Fibroblast of lung (primary cell): Measurements from ENCODE around the gene SLC9A3. TPM values are rescaled to one million over a fixed set of nuclear protein-coding genes. Genes with fewer than 3 reads are reported as not detected.

Experiments
- DNase-seq, 2 donors: peaks; one replicate each; pipeline versions ENCODE4 v3.0.0 to v3.0.0-alpha.2; 2010; ENCODE audit warnings: low read depth in 2 of 2
- H2AFZ ChIP-seq: 2 replicates; pipeline ENCODE4 v1.5.1; 2012; ENCODE audit warnings: low read length, control low read depth, inconsistent platforms
- H3K27ac ChIP-seq: 2 replicates; pipeline ENCODE4 v1.5.1; 2011; ENCODE audit warnings: low read length, control low read depth; ENCODE audit not compliant: insufficient read depth
- H3K27me3 ChIP-seq: 2 replicates; pipeline ENCODE4 v1.5.1; 2011; ENCODE audit warnings: mild to moderate bottlenecking, low read length; ENCODE audit not compliant: control insufficient read depth, insufficient read depth
- H3K36me3 ChIP-seq: 2 replicates; pipeline ENCODE4 v1.5.1; 2011; ENCODE audit warnings: low read length; ENCODE audit not compliant: control insufficient read depth, insufficient read depth
- H3K4me1 ChIP-seq: 2 replicates; pipeline ENCODE4 v1.5.1; 2011; ENCODE audit warnings: low read length; ENCODE audit not compliant: control insufficient read depth, insufficient read depth; ENCODE audit errors: extremely low read depth
- H3K4me2 ChIP-seq: 2 replicates; pipeline ENCODE4 v1.5.1; 2011; ENCODE audit warnings: low read length, control low read depth; ENCODE audit not compliant: insufficient read depth; ENCODE audit errors: extremely low read depth
- H3K4me3 ChIP-seq, 4 experiments: fragments of 200-600 bp in 1 of 4; sonication (generic) in 1 of 4; replicated peaks in 1 of 4; 2 replicates each; pipeline ENCODE4 v1.5.1; 2011 to 2016; ENCODE audit warnings: low read length in 4 of 4, low read depth in 3 of 4, mild to moderate bottlenecking in 3 of 4, control low read depth in 2 of 4, inconsistent platforms in 1 of 4, mixed read lengths in 1 of 4; ENCODE audit not compliant: insufficient read depth in 1 of 4; ENCODE audit errors: control extremely low read depth in 1 of 4
- H3K79me2 ChIP-seq: 2 replicates; pipeline ENCODE4 v1.5.1; 2012; ENCODE audit warnings: mild to moderate bottlenecking, low read length, inconsistent platforms; ENCODE audit not compliant: control insufficient read depth, insufficient read depth
- H3K9ac ChIP-seq: 2 replicates; pipeline ENCODE4 v1.5.1; 2011; ENCODE audit warnings: mild to moderate bottlenecking, low read length, control low read depth; ENCODE audit not compliant: insufficient read depth
- H3K9me3 ChIP-seq: 2 replicates; pipeline ENCODE4 v1.5.1; 2012; ENCODE audit warnings: low read depth, low read length; ENCODE audit not compliant: control insufficient read depth, insufficient read depth
- H4K20me1 ChIP-seq: 2 replicates; pipeline ENCODE4 v1.5.1; 2011; ENCODE audit warnings: low read length; ENCODE audit not compliant: control insufficient read depth, insufficient read depth; ENCODE audit errors: extremely low read depth
- CTCF ChIP-seq, 2 donors: IDR thresholded peaks in 1 of 2; conservative IDR thresholded peaks in 1 of 2; 1 replicate in 1 of 2; 2 replicates in 1 of 2; pipeline ENCODE4 v1.5.1; 2011 to 2012; ENCODE audit warnings: low read length in 2 of 2, control low read depth in 1 of 2, inconsistent platforms in 1 of 2, low read depth in 1 of 2, mild to moderate bottlenecking in 1 of 2
- EZH2 ChIP-seq: IDR thresholded peaks from 2 replicates; pipeline ENCODE4 v1.5.1; 2012; ENCODE audit warnings: low read length, control low read depth, mild to moderate bottlenecking; ENCODE audit errors: missing control alignments
- polyA plus RNA-seq, 2 donors: library from polyadenylated mRNA; depleted of rRNA in 1 of 2; stranded (reverse) in 1 of 2; unstranded in 1 of 2; fragments of >200 nt; gene quantifications; 2 replicates each; pipeline ENCODE4 v1.2.1, GENCODE V29; 2011 to 2012; ENCODE audit warnings: missing spikeins in 1 of 2
- total RNA-seq: library from RNA; depleted of rRNA; stranded (reverse); fragments of >200 nt; gene quantifications from 2 replicates; pipeline ENCODE4 v1.2.1, GENCODE V29; 2014

The SLC9A3 gene
- total and polyA plus RNA-seq, 2 donors (not counting 1 experiment from before 2014, with no cell fraction given) = 0.50 to 0.84 TPM

- Histone ChIP-seq H3K4me2 (peak overlapping the region; percentile 99), H3K79me2 (peaks cover 31% of the 10 kb centered on the region), H3K27ac (no peak overlapping the region), H4K20me1 (no peaks in the 10 kb centered on the region), H3K27me3 (no peaks in the 10 kb centered on the region), H3K9ac (peak overlapping the region; percentile 84), H3K9me3 (no peaks in the 10 kb centered on the region), H2AFZ (no peak overlapping the region), H3K4me1 (peaks cover 7% of the 10 kb centered on the region), H3K4me3 (peak overlapping the region; percentile 96 to 100 (median 98)), H3K36me3 (peaks cover 21% of the 10 kb centered on the region)
- DNase-seq = no peak
- no peak for TF ChIP-seq EZH2
- TF ChIP-seq CTCF (conservative IDR thresholded peaks at IDR 0.05 in 1 of 2, IDR thresholded peaks at IDR 0.05 in 1 of 2; ENCODE audit: low read depth in 1 of 2, low read length in 2 of 2) = no peak
Observed at GRCh38 chr5:444226-444625, 80.0 kb downstream of the SLC9A3 start.

- H3K79me2 ChIP-seq = peaks cover 31% of the 10 kb centered on the region
- DNase-seq = no peak
Observed at GRCh38 chr5:443239-444151, 80.8 kb downstream of the SLC9A3 start.

More at GRCh38 chr5:443239-444151, 80.8 kb downstream of the SLC9A3 start:
- Histone ChIP-seq H2AFZ (peak overlapping the region; percentile 65), H3K27me3 (no peaks in the 10 kb centered on the region), H3K4me1 (peaks cover 7% of the 10 kb centered on the region), H3K36me3 (peaks cover 18% of the 10 kb centered on the region), H3K9me3 (no peaks in the 10 kb centered on the region), H3K9ac (peak overlapping the region; percentile 84), H3K4me2 (peak overlapping the region; percentile 99), H4K20me1 (no peaks in the 10 kb centered on the region), H3K4me3 (peak overlapping the region; percentile 96 to 100 (median 98)), H3K27ac (peak overlapping the region; percentile 78)
- TF ChIP-seq CTCF (conservative IDR thresholded peaks at IDR 0.05 in 1 of 2, IDR thresholded peaks at IDR 0.05 in 1 of 2; ENCODE audit: low read depth in 1 of 2, low read length in 2 of 2) = no peak
- no peak for TF ChIP-seq EZH2
